HepG2 (cell line): Measurements from ENCODE around the gene MSI2. TPM values are rescaled to one million over a fixed set of nuclear protein-coding genes. Genes with fewer than 3 reads are reported as not detected.
A peak's percentile ranks its signal among the peaks of the same experiment; 100 is the strongest.

Experiments
- ATAC-seq: fragments of 200-7000 bp; cut with Tn5 transposase; 3 replicates; pipeline ENCODE4 v1.9.1; 2020; ENCODE audit warnings: mild to moderate bottlenecking, moderate library complexity
- BruUV-seq: library from RNA; stranded (reverse); fragments of 400-500 nt; replicated peaks from 2 replicates; lab custom pipeline; 2021; lab: Mats Ljungman, UMichigan
- CTCF ChIA-PET: fragments of 300-600 bp; formaldehyde crosslinking; extraction: SDS; loops from one replicate; lab custom pipeline; 2021; ENCODE audit warnings: low total read pairs, inconsistent platforms, low intra/inter-chr PET ratio; lab: Yijun Ruan, JAX
- POLR2A ChIA-PET: fragments of 350-600 bp; sonication (Branson Sonifier 250); formaldehyde crosslinking; loops from one replicate; lab custom pipeline; 2020; ENCODE audit warnings: antibody characterized with exemption, inconsistent platforms; lab: Yijun Ruan, JAX
- DNase-seq: peaks from one replicate; pipeline ENCODE4 v3.0.0-alpha.2; 2015; ENCODE audit warnings: low spot score
- FAIRE-seq: peaks from 3 replicates; lab custom pipeline; 2011; peaks lifted over from hg19 to GRCh38; lab: Jason Lieb, UNC
- H2AFZ ChIP-seq: one replicate; pipeline ENCODE4 v1.6.1; 2011; ENCODE audit warnings: low read length, inconsistent platforms
- H3K27ac ChIP-seq: fragments of 300-600 bp; 3 replicates; pipeline ENCODE4 v1.8.0; 2011; ENCODE audit warnings: mixed run types, mild to moderate bottlenecking, mixed read lengths, low read length, inconsistent platforms; ENCODE audit not compliant: insufficient read depth; ENCODE audit errors: extremely low read length
- H3K27me3 ChIP-seq, 2 experiments: fragments of 200-600 bp in 1 of 2; 2 replicates in 1 of 2; 3 replicates in 1 of 2; pipeline versions ENCODE4 v1.6.0 to v1.8.0; 2011; ENCODE audit warnings: low read length in 2 of 2, mild to moderate bottlenecking in 2 of 2, moderate library complexity in 2 of 2, inconsistent platforms in 1 of 2; ENCODE audit not compliant: insufficient read depth in 2 of 2, control insufficient read depth in 1 of 2
- H3K36me3 ChIP-seq, 2 experiments: fragments of 200-600 bp in 1 of 2; replicated peaks in 1 of 2; 2 replicates in 1 of 2; 3 replicates in 1 of 2; pipeline versions ENCODE4 v1.5.1 to v1.8.0; 2011; ENCODE audit warnings: low read length in 2 of 2, inconsistent platforms in 1 of 2; ENCODE audit not compliant: insufficient read depth in 2 of 2, control insufficient read depth in 1 of 2
- H3K4me1 ChIP-seq: 2 replicates; pipeline ENCODE4 v1.5.1; 2012; ENCODE audit warnings: low read length, inconsistent platforms; ENCODE audit not compliant: insufficient read depth
- H3K4me2 ChIP-seq: 2 replicates; pipeline ENCODE4 v1.6.0; 2011; ENCODE audit warnings: low read depth, low read length, inconsistent platforms
- H3K4me3 ChIP-seq, 3 experiments: fragments of 200-600 bp in 1 of 3; sonication (generic), shearing (Covaris generic) in 1 of 3; replicated peaks in 1 of 3; 2 replicates each; pipeline ENCODE4 v1.5.1; 2011 to 2016; ENCODE audit warnings: low read length in 3 of 3, inconsistent platforms in 2 of 3, low read depth in 2 of 3, mild to moderate bottlenecking in 2 of 3, control low read depth in 1 of 3, mixed read lengths in 1 of 3; ENCODE audit not compliant: insufficient read depth in 1 of 3
- H3K79me2 ChIP-seq: one replicate; pipeline ENCODE4 v1.6.1; 2011; ENCODE audit warnings: low read length, inconsistent platforms; ENCODE audit not compliant: insufficient read depth
- H3K9ac ChIP-seq: 2 replicates; pipeline ENCODE4 v1.6.0; 2011; ENCODE audit warnings: mild to moderate bottlenecking, low read depth, low read length, inconsistent platforms; ENCODE audit not compliant: insufficient read depth
- H3K9me3 ChIP-seq: 2 replicates; pipeline ENCODE4 v1.5.1; 2012; ENCODE audit warnings: mild to moderate bottlenecking, low read length
- H4K20me1 ChIP-seq: 2 replicates; pipeline ENCODE4 v1.6.0; 2011; ENCODE audit warnings: inconsistent platforms, mild to moderate bottlenecking, low read length, moderate library complexity; ENCODE audit not compliant: insufficient read depth
- ARID3A ChIP-seq: IDR thresholded peaks from 2 replicates; pipeline ENCODE4 v1.6.1; 2012; ENCODE audit warnings: low read depth, low read length, improper control_type of control experiment
- CSRNP2 ChIP-seq: sonication (generic); formaldehyde crosslinking; conservative IDR thresholded peaks from 2 replicates; pipeline ENCODE4 v1.8.0; 2022; ENCODE audit warnings: low read depth, missing genetic modification reagents
- DR1 ChIP-seq: sonication (generic); formaldehyde crosslinking; IDR thresholded peaks from 2 replicates; pipeline ENCODE4 v1.8.0; 2021; ENCODE audit warnings: mild to moderate bottlenecking, missing genetic modification reagents, inconsistent platforms
- GZF1 ChIP-seq: sonication (generic); formaldehyde crosslinking; IDR thresholded peaks from 2 replicates; pipeline ENCODE4 v1.5.1; 2020; ENCODE audit warnings: mild to moderate bottlenecking, missing genetic modification reagents
- MXI1 ChIP-seq: IDR thresholded peaks from 3 replicates; pipeline ENCODE4 v1.6.1; 2012; ENCODE audit warnings: low read depth, low read length, inconsistent platforms, borderline replicate concordance
- NR2F1 ChIP-seq, 2 experiments: fragments of 450-650 bp in 1 of 2; formaldehyde crosslinking in 1 of 2; IDR thresholded peaks; 2 replicates each; pipeline versions ENCODE4 v1.5.0 to v1.6.1; 2016 to 2020; ENCODE audit warnings: mild to moderate bottlenecking in 1 of 2, missing compliant biosample characterization in 1 of 2, missing genetic modification reagents in 1 of 2, moderate library complexity in 1 of 2
- PCBP2 ChIP-seq: fragments of 200-400 bp; formaldehyde crosslinking; optimal IDR thresholded peaks from 2 replicates; pipeline ENCODE3; 2018; ENCODE audit warnings: low read length, low read depth; ENCODE audit not compliant: poor library complexity, severe bottlenecking
- RBM22 ChIP-seq: fragments of 200-400 bp; formaldehyde crosslinking; optimal IDR thresholded peaks from 2 replicates; pipeline ENCODE3; 2017; ENCODE audit warnings: mild to moderate bottlenecking, low read length, moderate library complexity
- STAG1 ChIP-seq: sonication (generic); formaldehyde crosslinking; IDR thresholded peaks from 2 replicates; pipeline ENCODE4 v1.4.0; 2020; ENCODE audit warnings: missing genetic modification reagents
- ZC3H4 ChIP-seq: sonication (generic); formaldehyde crosslinking; IDR thresholded peaks from 2 replicates; pipeline ENCODE4 v1.4.0; 2020; ENCODE audit warnings: missing genetic modification reagents, borderline replicate concordance
- ZKSCAN1 ChIP-seq: fragments of 150-350 bp; IDR thresholded peaks from 2 replicates; pipeline ENCODE4 v1.6.1; 2014; ENCODE audit warnings: low read length
- ZNF784 ChIP-seq: sonication (generic); formaldehyde crosslinking; IDR thresholded peaks from 2 replicates; pipeline ENCODE4 v1.5.1; 2020; ENCODE audit warnings: missing genetic modification reagents, mild to moderate bottlenecking, borderline replicate concordance
- WGBS: methylation state at CpG from one replicate; pipeline ENCODE4 v1.1.6; 2017; ENCODE audit warnings: low lambda C conversion rate; 5-methylcytosine and 5-hydroxymethylcytosine counted together
- in situ Hi-C: cut with HindIII; loops from 2 replicates; pipeline ENCODE4 v1.10.0; 2017; ENCODE audit warnings: low pct_unique_long_range_greater_than_20kb; ENCODE audit not compliant: extremely low pct_ligation_motif_present
- intact Hi-C: fragments of 100-400 bp; cut with micrococcal nuclease; formaldehyde crosslinking; loops from one replicate; pipeline ENCODE4 v1.10.0; 2022; ENCODE audit not compliant: unreplicated experiment
- polyA plus RNA-seq, 8 experiments: library from polyadenylated mRNA; depleted of rRNA in 3 of 8; stranded (reverse) in 7 of 8; unstranded in 1 of 8; fragments of >200 nt; fragmentation: Illumina TruSeq in 4 of 8; extraction: Trizol in 4 of 8; gene quantifications; 2 replicates each; pipeline versions ENCODE4 v1.2.1 to v1.2.3, GENCODE V29; 2011 to 2016; ENCODE audit warnings: low read depth in 4 of 8, missing spikeins in 1 of 8, mixed read lengths in 1 of 8; ENCODE audit not compliant: insufficient read depth in 1 of 8
- total RNA-seq, 5 experiments: library from RNA; depleted of rRNA; stranded (reverse); fragments of >200 nt; fragmentation: Illumina TruSeq; extraction: Trizol; gene quantifications; 2 replicates each; pipeline ENCODE4 v1.2.3, GENCODE V29; 2016; ENCODE audit warnings: low read depth in 1 of 5

MSI2 gene
- total and polyA plus RNA-seq, 2 of the 13 experiments (the other 11 are each of a cell fraction or from before 2014, with no cell fraction given), result 77.5 to 78.4 TPM

- no peak for DNase-seq
- FAIRE-seq, result no peak
- no peak overlapping the region for H3K4me3 ChIP-seq
- CTCF ChIA-PET, result no interaction called here
- TF ChIP-seq NR2F1 (CRISPR knock-in tag; IDR thresholded peaks at IDR 0.05) (no peak), RBM22 (peak; percentile 8), ZNF784 (CRISPR knock-in tag) (no peak)
- TF ChIP-seq, all 625 proteins: peak for 1
- ATAC-seq, result no peak
- Histone ChIP-seq H3K4me1 (peaks cover 51% of the 10 kb centered on the region), H3K9me3 (no peaks in the 10 kb centered on the region), H3K9ac (no peak overlapping the region), H3K4me2 (no peak overlapping the region), H3K27me3 (no peaks in the 10 kb centered on the region), H2AFZ (no peak overlapping the region), H3K27ac (no peak overlapping the region), H3K36me3 (peaks cover 7 to 17% of the 10 kb centered on the region in 2 experiments; a peak in 4 of 5 replicates), H3K79me2 (peaks cover 41% of the 10 kb centered on the region), H4K20me1 (no peaks in the 10 kb centered on the region)
- WGBS, result 81% methylated on average over 7 of the region's 7 CpGs
- intact Hi-C loops (no loop called here), in situ Hi-C loops (no loop called here)
- no TSS peak for BruUV-seq
- POLR2A ChIA-PET, result interaction anchor here (1.2 kb wide), 1 partner anchor 10 kb away, joined by 3 read pairs; no protein-coding TSS in a partner anchor
These were observed 162.3 kb downstream of the MSI2 start for GRCh38 chr17:57418463-57419246.

- POLR2A ChIA-PET, result interaction anchor here (1.2 kb wide), 1 partner anchor 12 kb away, joined by 3 read pairs; no protein-coding TSS in a partner anchor
- no peak for TF ChIP-seq MXI1
- no peak for TF ChIP-seq GZF1 (CRISPR knock-in tag)
- TF ChIP-seq CSRNP2 (CRISPR knock-in tag), result no peak
- TF ChIP-seq ARID3A, result no peak
- TF ChIP-seq STAG1 (CRISPR knock-in tag), result peak; percentile 34; the same call in 1 of the 2 replicates
- no peak for TF ChIP-seq ZC3H4 (CRISPR knock-in tag)
- TF ChIP-seq ZKSCAN1, result no peak
- no peak for TF ChIP-seq PCBP2
- TF ChIP-seq DR1, result no peak
These were observed 163.7 kb downstream of the MSI2 start for GRCh38 chr17:57419940-57420550.

More at GRCh38 chr17:57419940-57420550, 163.7 kb downstream of the MSI2 start:
- WGBS, result 97% methylated on average over 11 of the region's 11 CpGs
- ATAC-seq (peak; percentile 32; the same call in 2 of the 3 replicates), FAIRE-seq (no peak), DNase-seq (no peak)
- Histone ChIP-seq H3K9ac (no peak overlapping the region), H3K9me3 (no peaks in the 10 kb centered on the region), H3K4me2 (no peak overlapping the region), H2AFZ (no peak overlapping the region), H3K4me1 (peaks cover 51% of the 10 kb centered on the region), H3K27me3 (no peaks in the 10 kb centered on the region), H4K20me1 (no peaks in the 10 kb centered on the region), H3K4me3 (no peak overlapping the region), H3K79me2 (peaks cover 35% of the 10 kb centered on the region), H3K27ac (no peak overlapping the region), H3K36me3 (peaks cover 7 to 21% of the 10 kb centered on the region in 2 experiments; a peak in 4 of 5 replicates)
- intact Hi-C loops, result no loop called here
- CTCF ChIA-PET, result no interaction called here
- in situ Hi-C loops, result no loop called here
- BruUV-seq, result no TSS peak
